Activated naive CD4-positive, alpha-beta T cell treated with anti-CD3 and anti-CD28 coated beads for 36 hours (primary cell): Measurements from ENCODE around the gene SYT15. TPM values are rescaled to one million over a fixed set of nuclear protein-coding genes. Genes with fewer than 3 reads are reported as not detected.
"Not testable (repeated sequence)": the region's sequence is repeated elsewhere in the genome, so short reads cannot be mapped to it uniquely, and the experiment has no call there.

Source experiments
- CTCF ChIA-PET: fragments of 350-600 bp; sonication (Branson Sonifier 250); formaldehyde crosslinking; loops from one replicate; lab custom pipeline; 2021; ENCODE audit warnings: antibody characterized with exemption; lab: Charles Lee
- DNase-seq: peaks from one replicate; pipeline ENCODE4 v3.0.0-alpha.2; 2020
- H3K27ac Mint-ChIP-seq: one replicate; pipeline ENCODE4 v1.8.0; 2021; ENCODE audit warnings: mild to moderate bottlenecking, mixed read lengths
- H3K27me3 Mint-ChIP-seq: one replicate; pipeline ENCODE4 v1.8.0; 2021; ENCODE audit warnings: low read depth, mixed read lengths
- H3K36me3 Mint-ChIP-seq: one replicate; pipeline ENCODE4 v1.8.0; 2021; ENCODE audit warnings: low read depth, mixed read lengths
- H3K4me1 Mint-ChIP-seq: one replicate; pipeline ENCODE4 v1.8.0; 2021; ENCODE audit warnings: low read depth, mixed read lengths
- H3K4me3 Mint-ChIP-seq: one replicate; pipeline ENCODE4 v1.8.0; 2021; ENCODE audit warnings: mild to moderate bottlenecking, moderate library complexity, mixed read lengths
- H3K9me3 Mint-ChIP-seq: one replicate; pipeline ENCODE4 v1.8.0; 2021; ENCODE audit warnings: mixed read lengths
- intact Hi-C: fragments of 100-400 bp; cut with micrococcal nuclease; formaldehyde crosslinking; loops from one replicate; pipeline ENCODE4 v1.15.1; 2023
- total RNA-seq, 2 experiments: library from RNA; stranded (reverse); gene quantifications; one replicate each; pipeline ENCODE4 v1.2.3, GENCODE V29; 2021

The SYT15 gene
- under 1 TPM; 0.30 to 0.43 TPM for total RNA-seq

- H3K27ac Mint-ChIP-seq, H3K4me3 Mint-ChIP-seq, intact Hi-C loops, H3K9me3 Mint-ChIP-seq, DNase-seq, H3K27me3 Mint-ChIP-seq, CTCF ChIA-PET, H3K36me3 Mint-ChIP-seq, H3K4me1 Mint-ChIP-seq: not testable (repeated sequence)
These were observed at the start of gene SYT15 for GRCh38 chr10:46578474-46579178. Gene SYT15 (plus strand): TSS chr10:46579128. CDS start chr10:46579169, 41 bp downstream.

GRCh38 chr10:46529742-46530141 lies 49.2 kb upstream of the SYT15 start:
- CTCF ChIA-PET, DNase-seq, H3K27ac Mint-ChIP-seq, H3K4me3 Mint-ChIP-seq, H3K36me3 Mint-ChIP-seq, H3K4me1 Mint-ChIP-seq, intact Hi-C loops, H3K9me3 Mint-ChIP-seq, H3K27me3 Mint-ChIP-seq: not testable (repeated sequence)

- intact Hi-C loops, result no loop called here
- Mint-ChIP-seq H3K4me1 (no peaks in the 10 kb centered on the region), H3K27ac (no peak overlapping the region), H3K4me3 (no peak overlapping the region), H3K27me3 (no peaks in the 10 kb centered on the region), H3K9me3 (no peaks in the 10 kb centered on the region), H3K36me3 (no peaks in the 10 kb centered on the region)
- DNase-seq, result no peak
- CTCF ChIA-PET, result no interaction called here
These were observed 48.4 kb upstream of the SYT15 start for GRCh38 chr10:46530249-46531186.

- H3K4me1 Mint-ChIP-seq, H3K27ac Mint-ChIP-seq, H3K27me3 Mint-ChIP-seq, H3K9me3 Mint-ChIP-seq, intact Hi-C loops, H3K36me3 Mint-ChIP-seq, DNase-seq, H3K4me3 Mint-ChIP-seq: not testable (repeated sequence)
- CTCF ChIA-PET, result interaction anchor here (0.6 kb wide), 1 partner anchor 1282 kb away, joined by 5 read pairs; no protein-coding TSS in a partner anchor
These were observed 46.7 kb upstream of the SYT15 start for GRCh38 chr10:46532256-46532655.

DNA sequence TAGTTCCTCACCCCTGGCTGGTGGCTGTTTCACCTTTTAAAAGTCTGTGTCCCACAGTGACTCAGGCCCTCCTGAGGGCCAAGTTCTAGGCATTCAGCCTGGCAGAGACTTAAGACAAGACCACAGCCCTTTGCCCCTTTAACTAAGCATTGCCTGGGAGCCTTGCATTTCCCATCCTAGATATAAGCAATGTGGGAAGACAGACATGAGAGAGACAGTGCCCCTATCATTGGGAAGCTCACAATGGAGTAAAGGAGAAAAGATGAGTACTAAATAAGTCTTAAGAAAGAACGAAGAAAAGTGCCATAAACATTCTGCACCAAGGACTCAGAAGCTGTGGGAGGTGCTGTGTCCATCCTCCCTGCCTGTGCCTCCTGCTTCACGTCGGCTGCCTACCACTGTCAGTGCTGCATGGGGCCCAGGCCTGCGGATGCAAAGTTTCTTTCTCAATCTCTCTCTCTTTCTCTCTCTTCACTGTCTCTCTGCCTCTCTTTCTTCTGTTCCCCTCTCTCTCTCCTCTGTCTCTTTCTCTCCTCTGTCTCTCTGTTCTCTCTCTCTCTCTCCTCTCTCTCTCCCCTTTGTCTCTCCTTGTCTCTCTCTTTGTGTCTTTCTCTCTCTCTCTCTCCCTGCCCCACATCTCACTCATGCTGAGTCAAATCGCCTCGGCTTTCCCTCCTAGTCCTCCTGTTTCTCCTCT lies 44.0 kb upstream of the SYT15 start:
- intact Hi-C loops, result no loop called here
- H3K4me1 Mint-ChIP-seq, result no peaks in the 10 kb centered on the region
- no peak for DNase-seq
- H3K36me3 Mint-ChIP-seq, result no peaks in the 10 kb centered on the region
- H3K9me3 Mint-ChIP-seq, result no peaks in the 10 kb centered on the region
- no peak overlapping the region for H3K27ac Mint-ChIP-seq
- no peak overlapping the region for H3K4me3 Mint-ChIP-seq
- H3K27me3 Mint-ChIP-seq, result peaks cover 22% of the 10 kb centered on the region
- CTCF ChIA-PET, result no interaction called here

- DNase-seq, result no peak
- H3K27me3 Mint-ChIP-seq, result peaks cover 31% of the 10 kb centered on the region
These were observed 42.8 kb upstream of the SYT15 start for GRCh38 chr10:46536171-46536570.

DNA sequence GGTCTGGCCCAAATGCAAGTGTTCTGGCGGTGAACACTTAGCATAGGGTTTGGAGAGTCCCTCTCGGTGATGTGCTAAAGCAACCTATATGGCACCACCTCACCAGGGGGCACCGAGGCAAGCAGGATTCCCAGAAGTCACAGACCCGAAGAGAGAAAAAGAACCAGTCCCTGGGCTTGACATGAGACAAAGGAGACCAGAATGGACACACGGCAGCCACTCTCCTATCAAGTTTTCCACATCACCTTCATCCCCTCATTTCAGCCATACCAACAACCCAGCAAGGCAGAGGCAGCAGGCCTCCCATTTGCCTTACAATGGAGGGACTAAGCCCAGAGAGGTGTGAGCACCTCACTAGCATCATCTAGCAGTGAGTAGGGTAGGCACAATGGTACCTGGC lies 42.1 kb upstream of the SYT15 start:
- Mint-ChIP-seq H3K27me3 (peaks cover 32% of the 10 kb centered on the region), H3K4me3 (no peak overlapping the region), H3K36me3 (no peaks in the 10 kb centered on the region), H3K27ac (no peak overlapping the region), H3K4me1 (peaks cover 2% of the 10 kb centered on the region), H3K9me3 (no peaks in the 10 kb centered on the region)
- no peak for DNase-seq
- CTCF ChIA-PET, result no interaction called here
- intact Hi-C loops, result no loop called here

More at GRCh38 chr10:46536171-46536570, 42.8 kb upstream of the SYT15 start:
- intact Hi-C loops, result no loop called here
- H3K27ac Mint-ChIP-seq, result no peak overlapping the region
- no peaks in the 10 kb centered on the region for H3K9me3 Mint-ChIP-seq
- H3K36me3 Mint-ChIP-seq, result no peaks in the 10 kb centered on the region
- peaks cover 2% of the 10 kb centered on the region for H3K4me1 Mint-ChIP-seq
- CTCF ChIA-PET, result no interaction called here
- H3K4me3 Mint-ChIP-seq, result no peak overlapping the region

DNA sequence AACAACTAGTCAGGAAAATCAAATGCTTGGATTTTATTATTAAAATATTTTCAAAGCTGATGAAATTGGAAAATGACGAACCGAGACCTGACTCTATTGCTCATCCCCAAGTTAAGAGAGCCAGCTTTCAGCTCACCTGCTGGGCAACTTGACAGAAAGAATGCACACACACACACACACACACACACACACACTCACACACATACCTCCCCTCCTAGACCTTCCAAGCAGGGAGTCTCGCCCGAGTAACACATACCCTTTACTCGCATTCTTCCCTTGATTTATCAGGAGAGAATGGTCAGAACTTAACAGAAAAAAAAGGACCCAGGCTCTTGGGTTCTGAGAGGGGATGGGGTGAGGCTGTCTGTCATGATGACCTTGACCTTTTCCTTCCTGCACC lies 41.6 kb upstream of the SYT15 start:
- Mint-ChIP-seq H3K27me3 (peaks cover 36% of the 10 kb centered on the region), H3K9me3 (no peaks in the 10 kb centered on the region), H3K4me3 (no peak overlapping the region), H3K4me1 (peaks cover 4% of the 10 kb centered on the region), H3K36me3 (no peaks in the 10 kb centered on the region), H3K27ac (no peak overlapping the region)
- DNase-seq, result no peak
- CTCF ChIA-PET, result no interaction called here
- intact Hi-C loops, result no loop called here

GRCh38 chr10:46538155-46538554 lies 40.8 kb upstream of the SYT15 start:
- DNase-seq, result no peak
- H3K4me1 Mint-ChIP-seq, result peaks cover 5% of the 10 kb centered on the region
- intact Hi-C loops, result no loop called here
- no peak overlapping the region for H3K4me3 Mint-ChIP-seq
- no peaks in the 10 kb centered on the region for H3K9me3 Mint-ChIP-seq
- no peak overlapping the region for H3K27ac Mint-ChIP-seq
- peaks cover 43% of the 10 kb centered on the region for H3K27me3 Mint-ChIP-seq
- CTCF ChIA-PET, result no interaction called here
- no peaks in the 10 kb centered on the region for H3K36me3 Mint-ChIP-seq

GRCh38 chr10:46538717-46539426 lies 40.1 kb upstream of the SYT15 start:
- Mint-ChIP-seq H3K36me3 (no peaks in the 10 kb centered on the region), H3K27ac (no peak overlapping the region), H3K9me3 (no peaks in the 10 kb centered on the region), H3K4me1 (peaks cover 5% of the 10 kb centered on the region), H3K4me3 (no peak overlapping the region), H3K27me3 (peaks cover 46% of the 10 kb centered on the region)
- DNase-seq, result no peak
- CTCF ChIA-PET, result no interaction called here
- intact Hi-C loops, result no loop called here

DNA sequence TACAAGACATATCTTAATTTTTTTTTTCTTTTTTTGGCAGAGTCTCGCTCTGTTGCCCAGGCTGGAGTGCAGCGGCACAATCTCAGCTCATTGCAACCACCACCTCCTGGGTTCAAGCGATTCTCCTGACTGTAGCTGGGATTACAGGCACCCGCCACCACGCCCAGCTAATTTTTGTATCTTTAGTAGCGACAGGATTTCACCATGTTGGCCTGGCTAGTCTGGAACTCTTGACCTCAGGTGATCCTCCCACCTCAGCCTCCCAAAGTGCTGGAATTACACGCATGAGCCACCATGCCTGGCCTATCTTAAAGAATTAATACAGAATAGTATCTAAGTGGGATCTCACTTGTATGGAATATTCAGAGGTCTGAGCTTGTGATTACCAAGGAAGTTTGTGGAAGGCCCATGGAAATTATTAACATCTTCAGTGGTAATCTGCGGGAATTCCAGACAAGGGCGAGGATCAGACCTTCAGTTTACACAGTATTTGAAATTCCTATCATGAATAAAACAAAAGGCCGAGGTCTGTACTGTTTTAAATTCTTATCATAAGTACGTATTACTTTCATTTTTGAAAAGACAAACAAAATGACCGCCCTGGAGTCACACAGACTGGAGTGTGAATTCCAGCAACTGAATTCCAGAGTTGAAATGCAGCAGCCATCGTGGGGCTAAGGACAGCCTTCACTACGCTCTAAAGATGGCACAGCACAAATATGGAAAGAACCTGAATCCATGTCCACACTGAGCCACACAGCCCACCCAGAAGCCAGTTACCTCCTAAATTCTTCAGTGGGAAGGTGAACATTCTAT lies 39.1 kb upstream of the SYT15 start:
- Mint-ChIP-seq H3K36me3 (no peaks in the 10 kb centered on the region), H3K4me3 (no peak overlapping the region), H3K9me3 (no peaks in the 10 kb centered on the region), H3K27me3 (peaks cover 46% of the 10 kb centered on the region), H3K27ac (no peak overlapping the region), H3K4me1 (peaks cover 5% of the 10 kb centered on the region)
- CTCF ChIA-PET, result interaction anchor here (1.1 kb wide), 1 partner anchor 13 kb away, joined by 4 read pairs; no protein-coding TSS in a partner anchor
- no peak for DNase-seq
- intact Hi-C loops, result no loop called here
